T follicular helper cell (primary cell): ENCODE results near the gene AMH.
"Not testable (repeated sequence)": the region's sequence is repeated elsewhere in the genome, so short reads cannot be mapped to it uniquely, and the experiment has no call there.

Experiments used
- DNase-seq: peaks from one replicate; pipeline ENCODE4 v3.0.0-alpha.2; 2020; ENCODE audit warnings: low read depth
- total RNA-seq, 2 experiments: gene quantifications; one replicate each; lab custom pipeline; 2026; lab: John Stamatoyannopoulos, UW

Gene AMH
- 0.65 to 1.7 reads per million in 2 experiments for total RNA-seq

DNA sequence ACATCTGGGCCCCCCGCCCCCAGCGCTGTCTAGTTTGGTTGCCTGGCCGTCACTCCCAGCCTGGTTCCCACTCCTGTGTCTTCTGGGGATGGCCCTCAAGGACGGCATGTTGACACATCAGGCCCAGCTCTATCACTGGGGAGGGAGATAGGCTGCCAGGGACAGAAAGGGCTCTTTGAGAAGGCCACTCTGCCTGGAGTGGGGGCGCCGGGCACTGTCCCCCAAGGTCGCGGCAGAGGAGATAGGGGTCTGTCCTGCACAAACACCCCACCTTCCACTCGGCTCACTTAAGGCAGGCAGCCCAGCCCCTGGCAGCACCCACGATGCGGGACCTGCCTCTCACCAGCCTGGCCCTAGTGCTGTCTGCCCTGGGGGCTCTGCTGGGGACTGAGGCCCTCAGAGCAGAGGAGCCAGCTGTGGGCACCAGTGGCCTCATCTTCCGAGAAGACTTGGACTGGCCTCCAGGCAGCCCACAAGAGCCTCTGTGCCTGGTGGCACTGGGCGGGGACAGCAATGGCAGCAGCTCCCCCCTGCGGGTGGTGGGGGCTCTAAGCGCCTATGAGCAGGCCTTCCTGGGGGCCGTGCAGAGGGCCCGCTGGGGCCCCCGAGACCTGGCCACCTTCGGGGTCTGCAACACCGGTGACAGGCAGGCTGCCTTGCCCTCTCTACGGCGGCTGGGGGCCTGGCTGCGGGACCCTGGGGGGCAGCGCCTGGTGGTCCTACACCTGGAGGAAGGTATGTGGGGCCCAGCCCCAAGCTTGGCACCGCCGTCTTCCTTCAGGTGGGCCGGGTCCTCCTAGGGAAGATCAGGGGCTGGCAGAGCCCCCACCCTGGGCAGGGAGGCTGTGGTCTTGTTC, at the start of gene AMH:
AMH (plus strand) TSS at position 314 of the 857 bp plus-strand sequence; CDS start at position 324, 10 bp downstream.
- no peak for DNase-seq

DNA sequence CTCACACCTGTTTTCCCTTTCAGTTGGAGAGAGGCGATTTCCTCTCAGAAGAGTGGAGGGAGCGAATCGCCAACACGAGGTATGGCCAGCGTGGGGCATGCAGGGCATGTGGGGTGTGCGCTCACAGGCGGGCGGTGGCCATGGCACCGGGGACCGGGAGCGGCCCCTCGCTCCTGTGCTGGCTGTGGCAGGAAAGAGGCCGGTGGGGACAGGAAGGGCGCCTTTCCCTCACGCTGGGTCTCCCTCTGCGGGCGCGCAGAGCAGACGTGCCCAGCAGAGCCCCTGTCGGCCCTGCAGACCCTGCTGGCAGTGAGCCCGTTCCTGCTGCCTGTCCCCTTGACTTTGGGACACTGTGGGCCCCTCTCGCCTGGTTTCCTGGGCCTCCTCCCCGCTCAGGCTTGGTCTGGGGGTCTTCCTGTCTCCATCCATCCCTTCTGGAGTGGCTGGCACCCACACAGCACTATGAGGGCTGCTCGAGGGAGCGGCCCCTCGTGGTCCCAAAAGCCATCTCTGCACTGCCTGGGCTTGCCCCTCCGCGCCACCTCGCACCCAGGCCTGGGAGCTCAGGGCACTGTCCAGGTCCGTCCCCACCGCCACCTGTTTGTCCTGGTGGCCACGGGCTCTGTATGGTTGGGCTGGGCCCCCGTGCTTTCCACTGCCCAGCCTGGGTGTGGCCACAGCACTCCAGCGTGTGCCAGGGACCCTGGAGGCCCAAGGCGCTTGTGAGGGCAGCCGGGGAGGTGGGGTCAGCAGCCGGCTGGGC, 49.1 kb upstream of the AMH start:
- no peak for DNase-seq

DNA sequence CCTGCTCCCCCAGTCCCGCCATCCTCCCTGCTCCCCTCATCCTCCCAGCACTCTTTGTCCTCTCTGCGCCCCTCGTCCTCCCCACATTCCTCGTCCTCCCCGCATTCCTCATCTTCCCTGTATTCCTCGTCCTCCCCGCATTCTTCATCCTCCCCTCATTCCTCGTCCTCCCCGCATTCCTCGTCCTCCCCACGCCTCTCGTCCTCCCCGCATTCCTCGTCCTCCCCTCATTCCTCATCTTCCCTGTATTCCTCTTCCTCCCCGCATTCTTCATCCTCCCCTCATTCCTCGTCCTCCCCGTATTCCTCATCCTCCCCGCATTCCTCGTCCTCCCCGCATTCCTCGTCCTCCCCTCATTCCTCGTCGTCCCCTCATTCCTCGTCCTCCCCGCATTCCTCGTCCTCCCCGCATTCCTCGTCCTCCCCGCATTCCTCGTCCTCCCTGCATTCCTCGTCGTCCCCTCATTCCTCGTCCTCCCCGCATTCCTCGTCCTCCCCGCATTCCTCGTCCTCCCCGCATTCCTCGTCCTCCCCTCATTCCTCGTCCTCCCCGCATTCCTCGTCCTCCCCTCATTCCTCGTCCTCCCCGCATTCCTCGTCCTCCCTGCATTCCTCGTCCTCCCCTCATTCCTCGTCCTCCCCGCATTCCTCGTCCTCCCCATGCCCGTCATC, 48.4 kb upstream of the AMH start:
- DNase-seq: not testable (repeated sequence)

DNA sequence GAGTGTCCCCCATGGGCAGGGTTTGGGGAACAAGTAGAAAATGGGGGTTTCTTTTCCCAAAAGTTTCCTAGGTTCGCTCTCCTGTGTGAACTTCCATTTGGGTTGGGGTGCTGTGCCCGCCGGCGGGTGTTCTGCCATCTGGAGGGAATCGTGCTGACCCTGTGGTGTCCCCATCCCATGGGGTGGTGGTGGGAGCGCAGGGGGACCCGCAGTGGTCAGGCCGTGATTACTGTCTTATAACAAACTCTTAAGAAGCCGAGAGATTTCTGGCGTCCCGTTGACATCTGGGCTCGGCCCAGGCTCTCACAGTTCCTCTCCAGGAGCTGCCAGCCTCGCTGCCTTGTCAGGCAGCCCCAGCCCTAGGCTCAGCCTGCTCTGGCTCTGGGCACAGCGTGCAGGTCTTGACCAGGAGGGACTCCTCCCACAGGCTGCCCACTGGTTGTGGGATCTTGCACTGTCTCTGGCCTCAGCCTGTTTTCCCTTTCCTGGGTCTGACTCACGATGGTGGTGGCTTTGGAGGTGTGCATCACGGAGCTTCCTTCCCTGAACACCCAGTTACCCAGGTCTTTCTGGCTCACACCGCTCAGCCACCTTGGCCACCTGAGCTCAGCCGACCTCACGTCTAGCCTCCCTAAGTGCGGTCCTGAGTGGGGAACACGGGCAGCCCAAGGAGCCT, 47.5 kb upstream of the AMH start:
- no peak for DNase-seq

DNA sequence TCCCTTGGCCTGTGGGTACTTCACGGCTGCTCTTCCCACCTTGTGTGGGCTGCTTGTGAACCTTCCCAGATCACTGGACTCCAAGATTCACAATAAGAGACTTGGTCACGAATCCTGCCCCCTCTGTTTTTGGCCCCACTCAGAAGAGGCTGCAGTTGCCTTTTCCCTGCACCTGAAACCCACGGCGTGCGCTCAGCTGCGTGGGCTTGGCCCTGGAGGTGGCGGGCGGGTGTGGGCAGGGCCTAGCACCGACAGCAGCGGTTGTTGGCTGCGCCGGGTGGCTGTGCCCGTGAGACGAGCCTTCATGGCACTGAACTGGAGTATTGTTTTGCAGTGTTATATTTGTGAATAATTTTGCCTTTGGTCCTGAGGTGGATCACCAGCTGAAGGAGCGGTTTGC, 46.8 kb upstream of the AMH start:
- DNase-seq: no peak

DNA sequence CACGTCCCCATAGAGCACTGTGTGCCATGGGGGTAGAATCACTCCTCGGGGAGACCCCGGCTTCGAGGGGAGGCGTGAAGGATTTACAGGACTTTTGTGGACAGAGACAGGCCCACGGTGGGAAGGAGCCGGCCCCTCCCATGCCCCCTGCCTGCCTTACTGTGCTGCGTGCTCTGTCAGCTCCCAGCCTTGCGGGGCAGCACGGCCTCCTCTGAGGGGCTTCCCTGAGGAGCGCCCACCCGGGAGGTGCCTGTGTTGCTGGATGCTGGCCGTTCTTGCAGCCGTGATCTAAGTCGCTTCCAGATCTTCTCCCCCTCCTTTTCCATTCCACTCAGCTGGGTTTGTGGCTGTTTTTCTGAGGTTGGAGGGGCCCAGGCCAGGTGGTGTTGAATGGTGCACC, 42.1 kb upstream of the AMH start:
- no peak for DNase-seq

DNA sequence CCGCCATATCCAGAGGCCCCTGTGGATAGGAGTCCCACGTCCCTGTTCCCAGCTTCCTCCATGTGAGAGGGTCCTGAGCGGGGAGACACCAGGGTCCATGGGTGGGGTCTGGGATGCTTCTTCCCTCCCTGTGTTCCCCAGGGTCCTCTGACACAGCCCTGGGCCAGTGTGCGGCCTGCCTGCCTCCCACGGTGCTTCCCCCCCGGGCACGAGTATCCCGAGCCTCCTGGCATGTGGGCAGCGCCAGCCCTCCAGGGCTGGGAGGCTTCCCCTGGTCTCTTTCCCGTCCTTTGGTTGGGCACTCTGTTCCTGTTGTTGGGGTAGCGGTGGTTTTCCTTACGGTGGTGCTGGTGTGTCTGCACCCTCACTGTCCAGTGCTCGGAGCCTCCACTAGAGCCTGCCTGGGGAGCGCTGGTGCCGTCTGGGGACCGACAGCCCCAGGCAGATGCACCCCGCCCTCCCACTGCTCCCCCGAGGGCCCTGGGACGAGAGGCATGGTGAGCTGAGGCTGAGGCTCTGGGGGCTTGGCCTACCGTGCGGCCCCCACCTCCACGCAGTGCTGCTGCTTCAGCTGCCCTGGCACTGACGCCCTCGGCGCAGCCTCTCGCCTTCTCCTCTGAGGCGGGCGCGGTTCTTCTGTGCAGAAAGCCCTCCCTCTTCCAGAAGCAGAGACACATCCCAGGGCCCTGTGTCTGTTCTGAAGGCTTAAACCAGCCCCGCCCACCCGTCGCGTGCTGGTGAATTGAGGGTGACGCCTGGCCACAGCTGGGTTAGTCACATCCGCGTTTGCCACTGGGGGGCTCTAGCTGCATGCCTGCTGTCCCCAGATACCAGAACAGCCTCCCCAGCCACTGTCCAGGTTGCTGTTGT, 40.9 kb upstream of the AMH start:
- DNase-seq: no peak

DNA sequence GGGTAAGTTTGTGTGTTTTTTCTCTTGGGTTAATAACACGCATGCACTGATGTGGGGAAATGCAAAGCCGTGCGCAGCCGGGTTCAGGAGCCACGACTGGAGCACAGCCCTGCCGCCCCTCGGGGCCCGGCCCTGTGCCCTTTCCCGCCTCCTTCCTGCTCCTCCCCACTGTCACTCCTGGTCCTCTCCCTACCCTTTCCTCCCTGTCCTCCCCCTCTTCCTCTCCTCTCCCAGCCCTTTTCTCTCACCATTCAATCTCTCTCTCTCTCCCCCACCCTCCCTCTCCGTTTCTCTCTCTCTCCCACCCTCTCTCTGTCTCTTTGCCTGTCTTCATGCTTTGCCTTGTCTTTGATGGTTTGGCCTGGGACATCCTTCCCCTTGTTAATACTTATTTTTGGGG, 40.1 kb upstream of the AMH start:
- no peak for DNase-seq

DNA sequence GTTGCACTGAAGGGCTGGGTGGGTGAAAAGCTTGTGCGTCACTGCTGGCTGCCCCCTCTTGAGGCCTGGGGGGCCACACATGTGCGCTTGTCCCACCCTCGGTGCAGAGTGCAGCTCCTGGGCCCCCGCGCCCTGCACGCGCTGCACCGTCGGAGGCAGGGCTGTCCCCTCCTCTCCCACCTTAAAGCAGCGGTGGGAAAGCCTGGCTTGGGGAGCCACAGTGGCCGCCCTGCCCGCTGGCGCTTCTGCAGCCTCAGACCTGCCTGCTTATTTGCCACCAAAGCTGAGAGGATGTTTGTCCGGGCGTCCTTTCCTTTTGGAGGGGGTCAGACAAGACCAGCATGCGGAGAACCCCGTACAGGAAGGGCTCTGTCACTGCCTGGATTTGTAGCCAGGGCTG, 39.7 kb upstream of the AMH start:
- DNase-seq: no peak

DNA sequence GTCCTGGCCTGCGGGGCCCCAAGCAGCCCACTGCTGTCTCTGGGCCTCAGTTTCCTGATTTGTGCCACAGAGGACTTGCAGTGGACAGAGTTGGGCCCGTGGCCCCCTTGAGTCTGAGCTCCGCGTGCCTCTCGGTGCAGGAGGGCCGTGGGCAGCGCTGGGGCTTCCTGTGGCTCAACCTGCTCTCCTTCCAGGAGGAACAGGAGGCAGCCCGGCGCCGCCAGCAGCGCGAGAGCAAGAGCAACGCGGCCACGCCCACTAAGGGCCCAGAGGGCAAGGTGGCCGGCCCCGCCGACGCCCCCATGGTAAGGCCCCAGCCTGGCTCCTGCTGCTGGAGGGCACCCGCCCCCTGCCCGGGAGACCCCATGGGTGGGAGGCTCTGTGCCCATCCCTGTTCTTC, 38.9 kb upstream of the AMH start:
- DNase-seq: no peak

DNA sequence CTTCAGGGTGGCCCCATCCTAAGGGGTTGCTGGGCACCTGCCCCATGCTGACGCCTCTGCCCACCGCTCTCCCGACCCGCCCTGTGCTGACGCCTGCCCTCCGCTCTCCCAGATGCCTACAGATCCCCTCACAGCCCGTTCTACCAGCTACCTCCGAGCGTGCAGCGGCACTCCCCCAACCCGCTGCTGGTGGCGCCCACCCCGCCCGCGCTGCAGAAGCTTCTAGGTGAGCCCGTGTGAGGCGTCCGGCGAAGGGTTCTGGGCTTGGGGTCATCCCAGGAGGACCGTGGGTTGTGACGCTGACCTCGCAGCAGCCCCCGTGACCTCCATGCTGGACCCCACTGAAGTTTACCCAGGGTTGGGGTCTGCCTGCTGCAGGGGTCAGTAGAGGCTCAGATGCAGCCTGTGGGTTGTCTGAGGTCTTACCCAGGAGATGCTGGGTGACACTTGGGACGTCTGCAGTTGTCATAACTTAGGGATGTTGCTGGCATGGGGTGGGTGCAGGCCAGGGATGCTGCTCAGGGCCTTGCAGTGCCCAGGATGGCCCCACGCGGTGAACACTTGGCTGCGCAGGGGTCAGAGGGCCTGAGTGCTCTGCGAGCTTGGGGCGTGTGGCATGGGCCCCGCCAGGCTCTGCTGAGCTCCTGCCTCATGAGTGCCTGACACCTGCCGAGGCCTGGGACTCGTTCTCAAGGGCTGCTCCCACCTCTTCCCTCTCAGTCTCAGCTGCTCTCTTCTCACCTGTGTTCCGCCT, 38.0 kb upstream of the AMH start:
- DNase-seq: no peak

DNA sequence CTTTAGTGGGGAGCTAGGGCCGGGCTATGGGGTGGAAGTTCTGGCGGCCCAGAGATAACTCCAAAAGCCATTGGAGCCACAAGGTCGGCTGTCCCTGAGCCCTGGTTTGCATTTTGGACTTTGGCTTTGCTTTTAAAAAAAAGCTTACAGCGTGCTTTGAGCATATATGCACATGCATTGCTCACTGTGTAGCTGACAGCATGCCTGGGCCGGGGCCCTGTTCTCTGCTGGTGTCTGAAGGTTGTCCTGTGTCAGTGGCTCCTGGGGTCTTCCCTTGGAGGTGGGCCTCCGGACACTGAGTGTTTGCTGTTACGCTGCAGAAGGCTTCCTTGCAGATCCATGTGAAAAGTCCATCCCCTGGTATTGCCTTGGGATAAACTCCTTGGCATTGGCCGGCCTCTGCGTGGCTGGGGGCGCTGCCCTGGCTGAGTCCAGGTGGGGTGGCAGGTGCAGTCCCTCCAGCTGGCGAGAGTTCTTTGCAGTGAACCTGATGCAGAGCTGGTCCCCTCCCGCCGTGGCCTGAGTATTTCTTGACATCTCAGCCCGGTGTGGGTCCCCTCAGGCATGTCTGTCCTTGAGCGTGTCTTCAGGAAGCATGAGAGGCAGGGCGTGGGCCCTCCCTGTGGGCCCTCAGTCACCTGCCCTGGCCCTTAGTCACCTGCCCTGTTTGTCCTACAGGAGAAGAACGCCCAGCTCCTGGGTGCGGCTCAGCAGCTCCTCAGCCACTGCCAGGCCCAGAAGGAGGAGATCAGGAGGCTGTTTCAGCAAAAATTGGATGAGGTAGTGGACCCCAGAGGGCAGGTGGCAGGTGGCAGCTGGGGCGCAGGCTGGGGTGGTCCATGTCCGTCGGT, 36.0 kb upstream of the AMH start:
- no peak for DNase-seq

DNA sequence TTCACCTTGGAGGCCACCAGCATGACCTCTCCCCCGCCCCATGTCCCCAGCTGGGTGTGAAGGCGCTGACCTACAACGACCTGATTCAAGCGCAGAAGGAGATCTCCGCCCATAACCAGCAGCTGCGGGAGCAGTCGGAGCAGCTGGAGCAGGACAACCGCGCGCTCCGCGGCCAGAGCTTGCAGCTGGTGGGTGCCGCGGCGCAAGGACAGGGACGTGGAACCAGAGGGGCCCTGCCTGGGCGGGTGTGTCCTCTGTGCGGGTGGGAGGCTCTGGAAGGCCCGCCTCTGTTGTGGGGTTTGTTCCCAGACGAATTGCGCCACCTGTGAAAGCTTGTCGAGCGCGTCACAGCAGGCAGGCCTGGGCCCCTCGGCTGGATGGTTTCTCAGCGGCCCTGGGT, 35.3 kb upstream of the AMH start:
- no peak for DNase-seq

DNA sequence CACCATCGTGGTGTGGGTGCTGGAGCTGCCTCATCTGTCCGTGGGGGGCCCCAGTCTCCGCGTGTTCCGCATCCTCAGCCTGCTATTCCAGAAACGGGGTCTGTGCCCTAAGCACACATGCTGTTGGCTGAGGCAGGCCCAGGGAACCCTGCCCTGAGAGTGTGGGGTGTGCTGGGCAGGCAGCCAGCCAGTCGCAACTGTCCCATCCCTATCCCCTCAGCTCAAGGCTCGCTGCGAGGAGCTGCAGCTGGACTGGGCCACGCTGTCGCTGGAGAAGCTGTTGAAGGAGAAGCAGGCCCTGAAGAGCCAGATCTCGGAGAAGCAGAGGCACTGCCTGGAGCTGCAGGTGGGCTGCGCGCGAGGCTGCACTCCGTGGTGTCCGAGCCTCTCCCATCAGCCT, 34.9 kb upstream of the AMH start:
- no peak for DNase-seq

DNA sequence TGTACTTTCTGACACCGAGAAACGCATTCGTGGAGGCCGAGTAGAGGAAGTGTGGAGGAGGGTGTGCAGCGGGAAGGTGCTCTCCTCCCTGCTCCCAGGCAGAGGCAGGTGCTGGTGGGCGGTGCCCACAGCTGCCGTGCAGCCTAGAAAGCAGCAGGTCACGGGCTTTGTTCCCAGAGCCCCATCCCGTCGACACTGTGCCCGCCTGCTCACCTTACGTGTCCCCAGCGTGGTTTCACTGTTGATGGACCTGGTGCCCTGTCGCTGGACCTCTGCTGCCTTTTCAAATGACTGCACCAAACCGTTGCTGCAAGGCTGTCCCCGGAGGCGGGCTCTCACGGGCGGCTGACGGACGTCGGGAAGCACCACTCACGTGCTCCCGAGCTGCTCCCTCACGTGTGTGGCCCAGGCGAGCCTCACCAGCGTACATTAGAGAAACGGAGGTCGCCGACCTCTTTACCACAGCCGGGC, 33.8 kb upstream of the AMH start:
- DNase-seq: peak; percentile 34

DNA sequence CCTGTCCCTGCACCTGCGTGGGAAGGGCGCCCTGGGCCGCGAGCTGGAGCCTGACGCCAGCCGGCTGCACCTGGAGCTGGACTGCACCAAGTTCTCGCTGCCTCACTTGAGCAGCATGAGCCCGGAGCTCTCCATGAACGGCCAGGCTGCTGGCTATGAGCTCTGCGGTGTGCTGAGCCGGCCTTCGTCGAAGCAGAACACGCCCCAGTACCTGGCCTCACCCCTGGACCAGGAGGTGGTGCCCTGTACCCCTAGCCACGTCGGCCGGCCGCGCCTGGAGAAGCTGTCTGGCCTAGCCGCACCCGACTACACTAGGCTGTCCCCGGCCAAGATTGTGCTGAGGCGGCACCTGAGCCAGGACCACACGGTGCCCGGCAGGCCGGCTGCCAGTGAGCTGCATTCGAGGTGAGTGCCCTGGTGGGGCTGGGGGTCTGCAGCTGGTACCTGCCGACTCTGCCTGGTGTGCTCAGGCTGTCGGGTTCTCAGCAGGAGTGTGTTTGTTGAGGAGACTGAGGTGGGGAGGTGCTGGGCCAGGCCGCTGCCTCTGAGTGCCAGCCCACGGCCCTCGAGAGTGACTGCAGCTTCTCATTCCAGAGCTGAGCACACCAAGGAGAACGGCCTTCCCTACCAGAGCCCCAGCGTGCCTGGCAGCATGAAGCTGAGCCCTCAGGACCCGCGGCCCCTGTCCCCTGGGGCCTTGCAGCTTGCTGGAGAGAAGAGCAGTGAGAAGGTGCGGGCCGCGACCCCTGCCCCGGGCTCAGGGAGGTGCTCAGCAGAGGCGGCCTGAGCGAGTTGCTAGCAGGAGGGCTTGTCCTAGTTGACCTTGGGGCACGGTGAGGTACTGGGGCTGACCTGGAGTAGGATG, 32.5 kb upstream of the AMH start:
- DNase-seq: no peak

DNA sequence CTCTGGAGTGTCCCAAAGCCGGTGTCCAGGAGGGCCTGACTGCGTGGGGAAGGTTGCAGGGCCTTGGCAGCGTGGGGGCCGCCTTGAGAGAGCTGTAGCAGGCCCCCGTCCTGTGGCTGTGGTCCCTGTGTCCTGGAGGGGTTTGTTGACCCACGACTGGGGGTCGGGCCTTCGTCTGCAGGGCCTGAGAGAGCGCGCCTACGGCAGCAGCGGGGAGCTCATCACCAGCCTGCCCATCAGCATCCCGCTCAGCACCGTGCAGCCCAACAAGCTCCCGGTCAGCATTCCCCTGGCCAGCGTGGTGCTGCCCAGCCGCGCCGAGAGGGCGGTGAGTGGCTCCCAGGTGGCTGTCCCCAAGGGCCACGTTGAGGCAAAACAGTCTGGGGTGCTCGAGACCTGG, 31.5 kb upstream of the AMH start:
- no peak for DNase-seq

DNA sequence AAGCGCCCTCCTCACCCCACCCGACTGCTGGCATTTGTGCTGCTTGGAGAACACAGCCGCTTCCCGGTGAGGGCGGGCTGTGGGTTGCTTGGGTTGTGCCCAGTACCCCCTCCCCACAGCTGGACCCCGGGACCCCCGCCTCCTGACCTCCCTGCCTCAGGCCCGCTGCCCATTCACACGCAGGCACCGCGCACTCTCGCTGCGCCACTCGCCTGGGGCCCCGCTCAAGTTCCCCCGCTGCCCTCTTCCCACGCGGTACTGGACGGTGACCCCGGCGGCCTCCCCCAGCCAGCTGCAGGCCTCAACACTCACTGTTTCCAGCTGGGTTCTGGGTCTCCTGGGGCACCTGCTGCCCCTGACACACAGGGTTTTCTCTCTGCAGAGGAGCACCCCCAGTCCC, 29.4 kb upstream of the AMH start:
- no peak for DNase-seq
